HG03064 (cell line): ENCODE measurements around the gene CTTNBP2NL.

Experiments
- ATAC-seq: cut with Tn5 transposase; IDR thresholded peaks from one replicate; pipeline ENCODE4 v1.9.1; 2021; ENCODE audit warnings: low read depth; ENCODE audit not compliant: unreplicated experiment

The CTTNBP2NL gene, protein sequence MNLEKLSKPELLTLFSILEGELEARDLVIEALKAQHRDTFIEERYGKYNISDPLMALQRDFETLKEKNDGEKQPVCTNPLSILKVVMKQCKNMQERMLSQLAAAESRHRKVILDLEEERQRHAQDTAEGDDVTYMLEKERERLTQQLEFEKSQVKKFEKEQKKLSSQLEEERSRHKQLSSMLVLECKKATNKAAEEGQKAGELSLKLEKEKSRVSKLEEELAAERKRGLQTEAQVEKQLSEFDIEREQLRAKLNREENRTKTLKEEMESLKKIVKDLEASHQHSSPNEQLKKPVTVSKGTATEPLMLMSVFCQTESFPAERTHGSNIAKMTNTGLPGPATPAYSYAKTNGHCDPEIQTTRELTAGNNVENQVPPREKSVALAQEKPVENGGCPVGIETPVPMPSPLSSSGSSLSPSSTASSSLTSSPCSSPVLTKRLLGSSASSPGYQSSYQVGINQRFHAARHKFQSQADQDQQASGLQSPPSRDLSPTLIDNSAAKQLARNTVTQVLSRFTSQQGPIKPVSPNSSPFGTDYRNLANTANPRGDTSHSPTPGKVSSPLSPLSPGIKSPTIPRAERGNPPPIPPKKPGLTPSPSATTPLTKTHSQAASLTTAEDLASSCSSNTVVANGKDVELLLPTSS

DNA sequence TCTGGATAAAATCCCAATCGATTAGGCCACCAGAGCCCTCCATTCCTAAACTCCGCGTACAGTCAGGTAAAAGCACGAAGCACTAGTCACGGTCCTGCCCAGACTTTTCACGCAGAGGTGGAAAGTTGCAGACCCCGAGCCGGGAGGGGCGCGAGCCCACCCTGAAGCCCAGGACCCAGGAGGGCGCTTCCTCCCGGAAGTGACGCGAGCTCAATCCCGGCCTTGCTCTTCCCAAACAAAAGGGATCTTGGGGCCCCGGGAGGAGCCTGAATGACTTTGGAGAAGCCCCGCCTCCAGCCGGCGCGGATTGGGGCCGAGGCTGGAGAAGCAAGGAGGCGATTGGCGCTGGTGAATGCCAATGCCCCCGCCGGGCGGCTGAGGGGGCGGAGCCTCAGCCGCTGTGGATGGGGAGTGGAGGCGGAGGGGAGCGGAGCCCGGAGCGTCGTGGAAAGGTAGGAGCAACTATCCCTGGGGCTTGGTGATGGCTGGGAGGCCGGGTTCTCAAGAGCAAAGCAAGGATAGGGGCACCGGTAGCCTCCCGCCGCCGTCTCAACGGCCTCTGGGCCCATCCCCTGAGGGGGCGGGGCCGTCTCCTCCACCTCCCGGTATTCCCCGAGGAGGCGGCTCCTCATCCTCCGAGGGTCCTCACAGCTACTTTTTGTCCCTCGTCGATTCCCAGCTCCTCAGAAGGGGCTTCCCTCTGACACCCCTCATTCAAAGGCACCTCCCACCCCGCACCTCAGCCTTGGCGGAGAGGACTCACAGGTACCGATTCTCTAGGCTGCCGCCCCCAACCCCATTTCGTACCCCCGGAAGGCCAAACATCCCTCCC lies at the start of gene CTTNBP2NL:
Gene CTTNBP2NL (plus strand): TSS at position 394 of the 832 bp plus-strand sequence. CDS start 19,952 bp downstream, outside the sequence.
- ATAC-seq, result peak; percentile 82

DNA sequence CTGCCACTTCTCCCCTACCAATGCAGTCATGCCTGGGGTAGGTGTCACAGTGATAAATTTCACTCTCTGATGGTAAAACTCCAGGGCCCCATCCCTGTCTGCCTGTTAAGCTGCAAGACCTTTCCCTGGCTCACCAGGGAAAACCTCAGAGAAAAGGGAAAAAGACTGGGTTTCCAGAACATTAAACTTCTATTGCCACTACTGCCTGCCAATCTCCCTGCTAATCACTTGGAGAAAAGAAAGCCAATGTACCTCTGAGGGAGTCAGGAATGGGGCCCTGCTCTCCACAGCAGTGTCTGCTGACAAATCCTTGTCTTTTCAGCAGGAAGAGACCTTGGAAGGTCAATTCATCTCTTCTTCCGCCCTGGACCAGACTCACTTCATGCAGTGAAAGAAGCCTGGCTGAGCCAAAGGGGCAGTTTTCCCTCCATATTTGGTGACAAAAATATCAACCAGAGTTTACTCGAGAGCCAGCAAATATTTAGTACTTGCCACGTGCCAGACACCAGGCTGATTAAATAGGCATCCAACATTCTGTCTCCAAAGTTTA lies 49.1 kb upstream of the CTTNBP2NL start:
- ATAC-seq, result no peak

DNA sequence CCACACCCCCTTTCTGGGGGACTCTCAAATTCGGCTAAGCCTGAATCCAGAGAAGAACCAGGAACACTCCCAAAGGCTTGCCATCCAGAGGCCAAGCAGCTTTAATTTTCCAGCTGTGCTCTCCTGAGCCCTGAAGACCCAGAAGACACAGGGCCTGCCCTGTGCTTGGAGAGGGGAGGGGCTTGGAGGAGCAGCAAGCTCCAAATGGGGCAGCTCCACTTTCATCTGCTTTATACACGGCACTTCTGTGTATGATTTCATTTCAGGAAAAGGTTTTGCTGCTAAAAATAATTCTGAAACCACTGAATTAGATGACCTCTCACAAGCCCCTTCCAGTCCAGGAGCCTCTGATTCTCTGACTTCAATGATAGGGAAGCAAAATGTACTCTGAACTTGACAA lies 39.2 kb upstream of the CTTNBP2NL start:
- ATAC-seq, result no peak

DNA sequence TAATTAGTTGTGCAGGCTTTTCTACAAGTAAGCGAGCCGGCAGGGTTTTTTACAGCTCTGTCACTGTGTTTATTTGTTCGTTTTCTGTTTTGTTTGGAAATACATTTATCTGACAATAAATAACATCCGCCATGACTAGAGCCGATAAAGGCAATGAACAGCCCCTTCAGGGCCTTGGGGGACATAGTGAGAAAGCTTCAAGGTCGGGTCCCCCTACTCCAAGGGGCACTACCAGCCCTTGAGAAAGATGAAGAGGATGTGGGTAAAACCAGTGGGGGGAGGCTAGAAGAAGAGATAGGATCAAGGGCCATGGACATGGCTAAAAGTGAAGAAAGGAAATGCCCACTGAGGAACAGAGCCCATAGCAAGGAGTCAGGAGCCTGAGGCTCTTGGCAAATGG lies 38.5 kb upstream of the CTTNBP2NL start:
- no peak for ATAC-seq

DNA sequence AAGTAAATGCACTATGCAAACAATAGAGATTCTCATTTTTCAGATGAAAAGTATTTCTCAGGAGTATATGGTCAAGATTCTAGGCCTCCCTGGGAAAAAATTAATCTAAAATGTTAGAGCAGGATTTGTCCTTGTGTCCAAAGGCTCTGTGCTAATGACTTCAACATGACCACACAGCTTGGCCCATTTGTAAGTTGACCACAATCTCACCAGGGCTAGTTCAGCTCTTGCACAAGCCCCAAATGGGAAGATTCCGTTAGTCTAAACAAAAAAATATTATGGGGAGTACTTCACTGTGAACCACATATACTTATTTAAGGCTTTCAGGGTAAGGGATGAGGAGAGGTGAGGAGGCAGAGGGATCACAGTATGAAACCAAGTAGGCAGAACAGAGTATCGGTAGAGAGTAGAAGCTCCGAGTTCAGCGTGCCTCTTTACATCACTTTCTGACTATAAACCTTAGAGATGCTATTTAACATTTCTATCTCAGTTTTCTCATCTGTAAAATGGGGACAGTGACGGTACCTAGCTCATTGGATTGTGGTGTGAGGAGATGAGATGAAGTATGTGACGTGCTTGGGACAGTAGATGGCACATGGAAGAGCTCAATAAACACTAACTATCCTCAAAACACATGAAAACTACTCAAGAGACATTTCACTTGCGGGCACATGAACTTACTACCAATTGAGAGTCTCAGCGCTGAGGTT lies 37.8 kb upstream of the CTTNBP2NL start:
- ATAC-seq, result no peak

DNA sequence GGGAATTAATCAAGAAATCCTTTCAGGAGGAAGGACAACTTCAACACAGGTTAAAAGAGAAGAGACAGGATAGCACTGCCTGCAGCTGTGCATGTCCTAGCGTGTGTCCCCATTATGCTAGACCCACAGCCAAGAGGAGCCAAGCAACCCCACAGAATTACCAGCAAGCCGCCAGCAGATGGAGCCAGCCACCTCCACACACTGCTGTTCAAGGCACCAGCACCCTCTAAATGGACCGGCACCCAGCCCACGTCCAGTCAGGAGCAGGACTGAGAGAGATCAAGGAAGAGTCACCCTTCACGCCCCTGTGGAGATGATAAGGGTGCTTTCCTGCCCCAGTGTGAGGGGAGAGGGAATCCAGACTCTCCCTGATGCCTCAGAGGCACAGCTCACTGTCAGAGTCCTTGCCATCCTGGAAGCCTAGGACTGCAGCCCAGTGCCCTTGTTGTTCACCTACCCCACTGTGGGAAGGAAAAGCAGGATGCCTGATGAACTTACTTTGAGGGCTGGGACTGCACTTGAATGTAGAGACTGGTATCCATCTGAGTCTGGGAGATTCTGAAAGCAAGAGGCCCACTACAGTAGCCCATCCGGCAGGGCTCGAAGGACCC lies 37.1 kb upstream of the CTTNBP2NL start:
- no peak for ATAC-seq

DNA sequence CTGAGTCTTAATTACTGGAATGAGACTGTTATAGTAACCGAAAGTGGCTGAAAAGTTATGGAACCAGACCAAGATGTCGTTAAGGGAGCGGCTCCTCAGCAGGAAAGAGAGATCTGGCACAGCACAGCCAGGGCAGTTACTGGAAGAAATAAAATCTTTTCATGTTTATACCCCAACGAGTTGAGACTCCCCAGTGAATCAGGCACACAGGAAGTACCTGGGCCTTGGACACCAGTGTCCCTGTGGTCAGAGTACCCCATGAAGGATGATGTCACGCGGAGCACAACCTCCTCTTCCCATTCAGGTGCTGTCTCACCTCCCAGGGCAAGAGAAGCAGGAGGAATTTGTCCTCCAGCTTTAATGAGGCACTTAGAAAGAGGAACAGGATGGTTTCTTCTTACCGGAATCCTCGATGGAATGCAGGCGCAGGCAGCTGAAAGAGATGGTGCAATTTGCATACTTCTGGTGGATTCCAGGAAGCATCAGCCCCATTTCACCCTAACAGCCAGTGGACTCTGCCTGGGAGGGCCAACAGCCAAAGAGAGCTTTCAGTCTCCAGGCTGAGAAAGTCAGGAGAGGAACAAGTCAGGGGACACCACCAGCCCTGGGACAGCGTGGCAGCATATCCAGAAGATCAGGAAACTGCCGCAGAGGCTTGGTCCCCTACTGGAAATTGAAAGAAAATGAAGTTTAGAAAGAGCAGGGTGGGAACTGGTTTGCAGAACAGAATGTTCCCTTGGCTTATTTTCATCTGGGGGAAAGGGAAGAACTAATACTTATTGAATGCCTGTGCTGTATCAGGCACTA lies 35.9 kb upstream of the CTTNBP2NL start:
- ATAC-seq, result no peak

DNA sequence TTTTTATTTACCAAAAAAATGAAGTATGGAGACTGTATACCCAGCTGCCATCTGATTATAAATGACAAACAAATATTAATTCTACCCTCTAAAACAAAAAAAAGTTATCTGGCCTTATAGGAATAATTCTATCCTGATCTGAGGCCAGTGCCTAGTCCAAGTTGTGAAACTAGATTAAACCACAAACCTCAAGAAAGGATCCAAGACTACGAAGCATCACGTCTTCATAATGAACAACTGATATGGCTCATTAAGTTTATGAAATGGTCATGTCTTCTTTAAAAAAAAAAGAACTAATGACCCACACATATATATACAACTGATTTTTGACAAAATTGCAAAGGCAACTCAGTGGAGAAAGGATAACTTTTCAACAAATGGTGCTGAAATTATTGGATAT lies 32.4 kb upstream of the CTTNBP2NL start:
- no peak for ATAC-seq

DNA sequence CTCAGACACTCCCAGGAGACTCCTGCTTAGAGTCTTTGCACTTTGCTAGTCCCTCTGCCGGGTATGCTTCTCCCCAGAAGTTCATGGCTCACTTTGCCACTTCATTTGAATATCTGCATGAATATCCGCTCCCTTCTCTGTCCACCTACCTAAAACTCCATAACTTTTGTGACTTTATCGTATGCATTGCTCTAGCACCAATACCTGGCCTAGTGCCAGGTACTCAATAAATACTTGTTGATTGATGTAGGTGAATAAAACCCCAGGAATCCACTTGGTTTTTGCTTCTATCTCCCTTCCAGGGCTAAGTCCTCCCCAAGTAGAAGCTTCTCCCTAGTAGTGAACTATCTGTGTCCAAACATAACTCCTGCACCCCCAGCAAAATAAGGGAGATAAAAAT lies 27.8 kb upstream of the CTTNBP2NL start:
- ATAC-seq, result no peak

DNA sequence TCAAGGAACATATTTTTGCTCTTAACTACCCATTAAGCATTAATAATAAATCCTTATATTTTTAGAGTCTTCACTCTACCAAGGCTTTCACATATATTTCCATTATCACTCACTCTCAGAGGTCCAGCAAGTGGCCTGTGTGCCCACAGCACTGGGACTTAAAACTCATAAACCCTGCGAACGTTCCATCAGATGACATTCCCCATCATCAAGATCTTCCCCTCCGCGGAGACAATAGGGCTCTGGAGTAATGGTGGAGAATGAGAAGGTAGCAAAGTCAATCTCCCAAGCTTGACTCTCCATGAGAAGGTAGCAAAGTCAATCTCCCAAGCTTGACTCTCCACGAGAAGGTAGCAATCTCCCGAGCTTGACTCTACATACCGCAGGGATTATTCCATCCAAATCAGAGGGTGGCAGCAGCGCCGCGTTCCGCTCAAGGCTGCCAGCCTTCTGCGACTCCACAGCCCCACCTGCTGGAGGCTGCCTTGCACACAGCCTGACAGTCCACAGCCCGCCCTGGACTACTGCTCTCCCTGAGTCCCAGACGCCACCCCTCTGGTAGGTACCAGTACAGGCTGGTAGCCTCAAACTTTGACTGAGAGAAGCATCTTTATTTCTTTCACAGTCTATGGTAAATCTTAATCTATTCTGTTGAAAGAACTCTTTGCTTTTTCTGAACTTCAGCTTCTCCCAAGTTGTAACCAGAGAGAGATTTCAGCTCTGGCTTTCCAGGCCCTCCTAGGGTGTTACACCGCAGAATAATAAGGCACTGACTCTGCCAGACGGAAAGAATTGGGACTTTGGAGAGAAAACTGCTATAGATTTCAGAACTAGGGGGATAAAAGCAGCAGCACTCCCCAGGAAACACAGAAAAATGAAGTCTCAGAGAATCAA lies 26.4 kb upstream of the CTTNBP2NL start:
- peak; percentile 97 for ATAC-seq

DNA sequence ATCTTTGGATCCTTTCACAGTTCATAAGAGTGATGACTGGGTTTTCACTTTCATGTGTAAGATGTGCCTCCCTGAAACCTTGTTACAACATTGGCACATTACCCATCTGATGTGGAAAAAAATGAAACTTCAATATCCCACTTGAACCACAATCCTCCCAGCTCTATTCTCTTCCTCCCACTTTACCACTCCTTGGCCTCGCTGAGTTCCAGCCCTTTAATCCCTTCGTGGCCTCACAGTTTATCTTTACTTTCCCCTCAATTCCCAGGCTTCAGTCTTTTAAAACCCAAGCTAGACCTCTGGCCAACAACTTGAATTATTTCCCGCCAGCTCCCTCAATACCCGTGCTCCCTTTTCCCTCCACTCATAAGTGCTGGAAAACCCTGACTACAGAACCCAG lies 25.0 kb upstream of the CTTNBP2NL start:
- ATAC-seq, result no peak

DNA sequence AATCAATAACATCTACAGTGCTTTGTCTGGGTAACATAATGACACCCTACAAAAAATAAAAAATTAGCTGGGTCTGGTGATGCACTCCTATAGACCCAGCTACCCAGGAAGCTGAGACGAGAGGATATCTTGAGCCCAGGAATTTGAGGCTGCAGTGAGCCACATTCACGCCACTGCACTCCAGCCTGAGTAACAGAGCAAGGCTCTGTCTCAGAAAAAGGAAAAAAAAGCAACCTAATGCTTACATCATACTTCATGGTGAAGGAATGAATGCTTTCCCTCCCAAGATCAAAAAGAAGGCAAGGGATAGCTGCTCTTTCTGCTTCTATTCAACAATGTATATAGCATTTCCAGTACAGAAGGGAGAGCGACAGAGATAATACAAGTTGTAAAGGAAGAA lies 24.2 kb upstream of the CTTNBP2NL start:
- ATAC-seq, result no peak

DNA sequence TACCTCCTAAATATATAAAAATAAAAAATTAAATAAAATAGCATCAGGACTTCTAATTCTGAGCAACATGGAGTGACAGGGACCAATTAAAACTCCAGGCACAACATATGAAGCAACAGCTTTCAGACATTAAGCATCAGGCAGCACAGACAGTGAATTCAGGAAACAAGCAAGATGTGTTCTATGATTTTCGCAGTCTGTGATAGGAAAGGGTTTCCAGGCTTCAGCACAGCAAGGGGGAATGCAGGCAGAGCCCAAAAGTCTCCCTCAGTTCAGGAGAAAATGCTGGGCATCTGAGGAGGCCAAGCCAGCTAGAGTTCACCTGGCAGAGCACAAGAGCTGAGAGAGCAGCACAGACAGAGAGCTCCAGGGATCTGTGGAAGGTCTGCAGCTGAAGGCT lies 22.2 kb upstream of the CTTNBP2NL start:
- no peak for ATAC-seq

DNA sequence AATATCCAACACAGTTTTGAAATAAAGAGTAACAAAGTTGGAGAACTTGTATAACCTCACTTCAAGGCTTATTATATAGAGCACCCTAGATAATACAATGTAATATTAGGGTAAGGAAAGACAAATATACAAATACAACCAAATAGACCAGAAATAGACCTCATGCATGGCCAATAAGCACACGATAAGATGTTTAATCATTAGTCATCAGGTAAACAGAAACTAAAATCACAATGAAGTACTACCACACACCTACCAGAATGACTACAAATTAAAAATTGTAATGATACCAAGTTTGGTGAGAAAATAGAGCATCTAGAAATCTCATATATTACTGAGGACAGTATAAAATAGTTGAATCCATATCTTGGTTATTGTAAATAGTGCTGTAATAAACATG lies 20.3 kb upstream of the CTTNBP2NL start:
- ATAC-seq, result no peak

DNA sequence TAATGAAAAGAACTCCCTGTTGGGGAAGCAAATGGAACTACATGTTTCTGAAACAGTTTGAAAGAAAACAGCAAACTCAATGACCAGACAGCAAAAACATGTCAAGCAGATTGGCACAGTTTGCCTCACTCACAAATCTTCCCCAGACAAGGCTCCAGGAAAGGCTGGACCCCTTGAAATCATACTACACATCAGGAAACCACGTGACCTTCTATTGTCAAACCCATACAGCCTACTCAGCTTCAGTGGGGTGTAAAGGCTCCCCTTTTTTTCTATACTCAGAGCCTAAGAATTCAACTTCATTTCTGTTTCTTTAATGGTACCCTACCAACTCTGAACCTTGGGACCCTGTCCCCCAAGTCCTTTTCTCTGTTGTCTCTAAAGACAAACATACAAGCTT lies 15.7 kb upstream of the CTTNBP2NL start:
- no peak for ATAC-seq

DNA sequence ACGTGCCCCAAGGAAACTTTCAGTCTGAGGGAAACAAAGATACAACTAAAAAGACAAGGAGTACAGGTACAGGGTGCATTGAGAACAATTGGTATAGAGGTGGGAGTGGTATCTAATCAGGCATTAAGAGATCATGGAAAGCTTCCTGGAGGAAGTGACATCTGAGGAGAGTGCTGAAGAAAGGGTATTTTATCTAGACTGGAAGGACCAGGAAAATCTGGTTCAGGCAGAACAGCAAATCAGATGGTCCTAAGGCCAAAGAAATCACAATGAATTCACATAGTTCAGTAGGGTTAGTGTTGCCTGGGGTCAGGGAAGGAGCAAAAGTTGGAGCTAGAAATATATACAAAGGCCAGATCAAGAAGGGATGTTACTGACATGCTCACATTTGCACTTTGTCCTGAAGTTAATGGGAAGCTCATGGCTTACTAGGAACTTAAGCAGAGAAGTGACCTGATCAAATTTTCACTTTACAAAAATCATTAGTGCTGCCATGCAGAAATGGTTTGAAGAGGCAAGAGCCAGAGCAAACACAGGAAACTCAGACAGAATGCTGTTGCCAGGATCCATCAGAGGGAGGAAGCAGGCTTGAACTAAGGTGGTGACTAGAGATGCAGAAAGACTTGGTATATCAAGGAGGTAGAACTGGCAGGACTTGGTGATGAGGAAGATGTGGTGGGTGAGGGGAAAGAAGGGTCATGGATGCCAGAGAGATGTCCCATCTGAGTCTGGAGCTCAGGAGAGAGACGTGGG lies 14.5 kb upstream of the CTTNBP2NL start:
- ATAC-seq, result no peak

DNA sequence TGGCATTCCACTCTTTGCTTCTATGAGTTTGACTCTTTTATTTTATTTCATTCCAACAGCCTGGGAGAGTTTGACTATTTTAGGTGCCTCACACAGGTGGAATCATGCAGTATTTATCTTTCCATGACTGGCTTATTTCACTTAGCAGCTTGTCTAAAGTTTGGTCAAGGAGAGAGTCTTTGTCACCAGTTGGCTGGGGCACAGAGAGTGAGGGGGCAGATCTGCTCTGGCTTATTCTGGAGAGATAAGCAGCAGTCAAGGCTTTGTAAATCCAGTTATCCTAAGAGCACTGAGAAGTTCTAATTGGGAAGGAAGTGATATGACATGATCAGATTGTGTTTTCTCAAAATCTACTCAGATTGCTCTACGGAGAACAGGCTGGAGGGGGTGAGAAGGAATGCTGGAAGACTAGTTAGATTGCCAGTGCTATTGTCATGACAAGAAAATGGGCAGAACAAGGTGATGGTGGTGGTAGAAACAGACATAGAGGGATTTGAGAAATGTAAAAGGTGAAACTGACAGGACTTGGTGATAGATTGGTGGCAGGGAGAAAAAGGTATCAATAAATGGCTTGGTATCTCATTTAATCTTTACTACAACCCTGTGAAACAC lies 12.1 kb upstream of the CTTNBP2NL start:
- no peak for ATAC-seq
